Measurements from ENCODE around the gene MYBPC3.

Gene MYBPC3

DNA sequence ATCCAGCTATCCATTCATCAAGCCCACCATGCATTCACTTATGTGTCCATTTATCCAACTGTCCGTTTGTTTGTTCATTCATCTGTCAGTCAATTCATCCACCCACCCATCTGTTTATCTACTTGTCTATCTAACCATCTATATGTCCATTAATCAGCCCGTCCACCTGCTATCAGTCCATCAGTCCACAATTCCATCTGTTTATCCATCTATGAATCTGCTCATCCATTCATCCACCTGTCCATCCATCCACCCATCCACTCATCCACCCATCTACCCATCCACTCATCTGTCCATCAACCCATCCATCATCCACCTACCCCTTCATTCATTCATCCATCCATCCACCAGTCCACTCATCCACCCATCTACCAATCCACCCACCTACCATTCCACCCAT lies 26.8 kb upstream of the MYBPC3 start:
- no peak overlapping the region for H3K4me2 ChIP-seq (ENCODE audit: low read length, poor library complexity, severe bottlenecking)
- H4K8ac ChIP-seq (ENCODE audit: low read length), result no peak overlapping the region
- H3K27me3 ChIP-seq (ENCODE audit: control insufficient read depth in 1 of 2, insufficient read depth in 1 of 2, low read length in 2 of 2), result peaks cover 4 to 7% of the 10 kb centered on the region in 2 experiments
- peaks cover 20% of the 10 kb centered on the region for H3K4me1 ChIP-seq (ENCODE audit: control insufficient read depth, insufficient read depth, low read depth, low read length)
- no peak overlapping the region for H3K27ac ChIP-seq (ENCODE audit: low read length, poor library complexity, severe bottlenecking)
- H3K18ac ChIP-seq (ENCODE audit: low read depth in 1 of 2, low read length in 2 of 2), result no peak overlapping the region
- DNase-seq, result no peak
- no peaks in the 10 kb centered on the region for H3K9me3 ChIP-seq (ENCODE audit: control insufficient read depth, low read length)
- H4K91ac ChIP-seq (ENCODE audit: low read length), result no peak overlapping the region
- H2BK12ac ChIP-seq (ENCODE audit: low read length in 2 of 2), result no peak overlapping the region
- no peak overlapping the region for H3K9ac ChIP-seq (ENCODE audit: low read length)
- no peak overlapping the region for H3K14ac ChIP-seq (ENCODE audit: low read length in 2 of 2)
- H2AFZ ChIP-seq (ENCODE audit: low read depth, low read length), result no peak overlapping the region
- no peak overlapping the region for H3K23ac ChIP-seq (ENCODE audit: low read length in 2 of 2)
- WGBS, result 76% methylated on average over 2 of the region's 2 CpGs
- no peak overlapping the region for H2BK15ac ChIP-seq (ENCODE audit: low read depth, poor library complexity, severe bottlenecking)
- H2BK120ac ChIP-seq (ENCODE audit: low read depth, low read length), result no peak overlapping the region
- no peak overlapping the region for H3K4me3 ChIP-seq (ENCODE audit: insufficient read depth in 1 of 2, low read depth in 1 of 2, low read length in 2 of 2)
- H3K36me3 ChIP-seq (ENCODE audit: control insufficient read depth in 1 of 2, insufficient read depth in 2 of 2, low read depth in 1 of 2, low read length in 2 of 2), result no peaks in the 10 kb centered on the region
- H2BK5ac ChIP-seq (ENCODE audit: low read depth, low read length, poor library complexity, severe bottlenecking), result no peak overlapping the region
- H3K4ac ChIP-seq (ENCODE audit: low read depth in 1 of 2, low read length in 2 of 2), result no peak overlapping the region
- no peak overlapping the region for H2AK5ac ChIP-seq (ENCODE audit: low read length, severe bottlenecking)
- no peaks in the 10 kb centered on the region for H3K79me1 ChIP-seq (replicated peaks; ENCODE audit: low read length, poor library complexity, severe bottlenecking)

DNA sequence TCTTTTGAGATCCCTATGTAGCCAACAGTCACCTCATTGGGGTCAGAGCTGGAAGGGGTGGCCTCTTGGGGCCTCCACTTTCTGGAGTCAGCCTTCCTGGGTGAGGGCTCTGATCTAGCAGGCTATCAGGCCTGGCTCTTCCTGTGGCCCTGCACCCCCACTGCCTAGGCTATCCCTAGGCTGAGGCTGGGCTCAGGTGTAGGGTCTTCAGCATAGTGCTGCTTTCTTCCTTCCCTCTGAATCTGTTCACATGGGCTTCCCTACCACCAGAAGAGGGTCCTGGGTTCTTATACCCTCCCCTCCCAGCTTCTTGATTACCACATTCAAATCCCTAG lies 26.3 kb upstream of the MYBPC3 start:
- no peak overlapping the region for H2BK5ac ChIP-seq (ENCODE audit: low read depth, low read length, poor library complexity, severe bottlenecking)
- H3K9ac ChIP-seq (ENCODE audit: low read length), result no peak overlapping the region
- no peaks in the 10 kb centered on the region for H3K9me3 ChIP-seq (ENCODE audit: control insufficient read depth, low read length)
- no peaks in the 10 kb centered on the region for H3K36me3 ChIP-seq (ENCODE audit: control insufficient read depth in 1 of 2, insufficient read depth in 2 of 2, low read depth in 1 of 2, low read length in 2 of 2)
- no peak overlapping the region for H3K4me3 ChIP-seq (ENCODE audit: insufficient read depth in 1 of 2, low read depth in 1 of 2, low read length in 2 of 2)
- H3K14ac ChIP-seq (ENCODE audit: low read length in 2 of 2), result no peak overlapping the region
- no peak overlapping the region for H2BK120ac ChIP-seq (ENCODE audit: low read depth, low read length)
- no peak overlapping the region for H2AK5ac ChIP-seq (ENCODE audit: low read length, severe bottlenecking)
- no peak overlapping the region for H2AFZ ChIP-seq (ENCODE audit: low read depth, low read length)
- H3K4me2 ChIP-seq (ENCODE audit: low read length, poor library complexity, severe bottlenecking), result no peak overlapping the region
- no peak overlapping the region for H3K4ac ChIP-seq (ENCODE audit: low read depth in 1 of 2, low read length in 2 of 2)
- no peak overlapping the region for H4K91ac ChIP-seq (ENCODE audit: low read length)
- no peak overlapping the region for H3K18ac ChIP-seq (ENCODE audit: low read depth in 1 of 2, low read length in 2 of 2)
- peaks cover 21% of the 10 kb centered on the region for H3K4me1 ChIP-seq (ENCODE audit: control insufficient read depth, insufficient read depth, low read depth, low read length)
- no peak overlapping the region for H2BK12ac ChIP-seq (ENCODE audit: low read length in 2 of 2)
- peaks cover 4 to 7% of the 10 kb centered on the region in 2 experiments for H3K27me3 ChIP-seq (ENCODE audit: control insufficient read depth in 1 of 2, insufficient read depth in 1 of 2, low read length in 2 of 2)
- H2BK15ac ChIP-seq (ENCODE audit: low read depth, poor library complexity, severe bottlenecking), result no peak overlapping the region
- no peaks in the 10 kb centered on the region for H3K79me1 ChIP-seq (replicated peaks; ENCODE audit: low read length, poor library complexity, severe bottlenecking)
- no peak overlapping the region for H4K8ac ChIP-seq (ENCODE audit: low read length)
- no peak for DNase-seq
- H3K23ac ChIP-seq (ENCODE audit: low read length in 2 of 2), result no peak overlapping the region
- no peak overlapping the region for H3K27ac ChIP-seq (ENCODE audit: low read length, poor library complexity, severe bottlenecking)

DNA sequence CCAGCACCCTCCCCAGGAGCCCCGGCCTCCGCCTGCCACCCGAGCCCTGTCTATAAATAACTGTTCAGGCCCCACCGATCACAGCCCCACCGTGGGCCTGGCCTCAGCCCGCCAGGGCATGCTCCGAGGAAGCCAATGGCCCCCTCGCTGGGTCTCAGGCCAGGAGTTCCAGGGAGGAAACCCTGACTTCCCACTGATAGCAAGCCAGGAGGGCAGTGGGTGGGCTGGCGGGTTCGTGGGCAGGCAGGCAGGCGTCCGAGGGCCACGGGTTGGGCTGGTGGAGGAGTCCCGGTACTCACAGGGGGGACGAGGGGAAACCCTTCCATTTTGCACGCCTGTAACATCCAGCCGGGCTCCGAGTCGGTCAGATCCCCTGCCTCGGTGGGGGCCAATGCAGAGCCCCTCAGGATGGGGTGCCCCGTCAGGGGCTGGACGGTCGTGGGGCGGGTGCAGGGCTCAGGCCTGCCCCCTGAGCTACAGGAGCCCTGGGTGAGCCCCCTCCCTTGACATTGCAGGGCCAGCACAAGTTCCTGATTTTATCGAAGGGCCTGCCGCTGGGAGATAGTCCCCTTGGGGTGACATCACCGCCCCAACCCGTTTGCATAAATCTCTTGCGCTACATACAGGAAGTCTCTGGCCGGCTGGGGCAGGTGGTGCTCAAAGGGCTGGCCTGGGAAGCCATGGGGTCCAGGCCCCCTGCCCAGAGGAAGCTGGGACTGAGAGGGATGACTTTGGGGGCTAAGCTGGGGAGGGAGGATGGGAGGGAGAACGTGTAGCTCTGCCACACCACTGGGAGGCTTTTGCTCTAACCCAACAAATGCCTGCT lies 25.7 kb upstream of the MYBPC3 start, which contains the start of gene SPI1:
SPI1 (minus strand) TSS at position 538 of the 826 bp plus-strand sequence; CDS start at position 344, 194 bp downstream.
- Histone ChIP-seq H4K91ac (ENCODE audit: low read length) (no peak within 1 kb of the TSS), H3K4ac (ENCODE audit: low read depth in 1 of 2, low read length in 2 of 2) (no peak within 1 kb of the TSS), H3K79me1 (replicated peaks; ENCODE audit: low read length, poor library complexity, severe bottlenecking) (no peaks in the 10 kb centered on the region), H3K18ac (ENCODE audit: low read depth in 1 of 2, low read length in 2 of 2) (no peak within 1 kb of the TSS), H2BK120ac (ENCODE audit: low read depth, low read length) (no peak within 1 kb of the TSS), H3K4me3 (ENCODE audit: insufficient read depth in 1 of 2, low read depth in 1 of 2, low read length in 2 of 2) (no peak within 1 kb of the TSS), H3K27me3 (ENCODE audit: control insufficient read depth in 1 of 2, insufficient read depth in 1 of 2, low read length in 2 of 2) (peaks cover 4 to 7% of the 10 kb centered on the region in 2 experiments), H3K4me1 (ENCODE audit: control insufficient read depth, insufficient read depth, low read depth, low read length) (peaks cover 21% of the 10 kb centered on the region), H3K27ac (ENCODE audit: low read length, poor library complexity, severe bottlenecking) (no peak within 1 kb of the TSS), H4K8ac (ENCODE audit: low read length) (no peak within 1 kb of the TSS), H2BK12ac (ENCODE audit: low read length in 2 of 2) (no peak within 1 kb of the TSS), H2AK5ac (ENCODE audit: low read length, severe bottlenecking) (no peak within 1 kb of the TSS), H3K14ac (ENCODE audit: low read length in 2 of 2) (no peak within 1 kb of the TSS), H3K9me3 (ENCODE audit: control insufficient read depth, low read length) (no peaks in the 10 kb centered on the region), H2AFZ (ENCODE audit: low read depth, low read length) (no peak within 1 kb of the TSS), H2BK15ac (ENCODE audit: low read depth, poor library complexity, severe bottlenecking) (no peak within 1 kb of the TSS), H2BK5ac (ENCODE audit: low read depth, low read length, poor library complexity, severe bottlenecking) (no peak within 1 kb of the TSS), H3K23ac (ENCODE audit: low read length in 2 of 2) (no peak within 1 kb of the TSS), H3K36me3 (ENCODE audit: control insufficient read depth in 1 of 2, insufficient read depth in 2 of 2, low read depth in 1 of 2, low read length in 2 of 2) (no peaks in the 10 kb centered on the region), H3K4me2 (ENCODE audit: low read length, poor library complexity, severe bottlenecking) (no peak within 1 kb of the TSS), H3K9ac (ENCODE audit: low read length) (no peak within 1 kb of the TSS)
- 82% methylated on average over 31 of the region's 31 CpGs for WGBS
- no peak for DNase-seq

DNA sequence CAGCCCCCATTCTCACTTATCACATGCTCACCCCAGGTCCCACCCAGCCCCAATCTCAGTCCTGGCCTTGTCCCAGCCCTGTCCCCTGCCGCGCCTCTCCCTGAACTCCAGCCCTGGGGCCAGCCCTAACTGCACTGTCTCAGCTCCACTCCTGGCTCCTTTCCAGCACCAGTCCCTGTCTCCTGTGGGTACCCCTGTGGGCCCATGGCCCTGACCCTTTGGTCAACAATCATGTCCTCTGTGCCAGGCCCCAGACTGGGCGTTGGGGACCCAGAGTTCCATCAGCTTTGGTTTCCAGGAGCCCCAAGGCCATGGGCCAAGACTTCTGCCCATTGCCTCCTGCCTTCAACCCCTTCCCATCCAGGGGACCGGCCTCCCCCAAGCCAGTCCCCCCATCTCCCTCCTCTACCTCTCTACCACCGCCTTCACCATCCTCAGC lies 25.1 kb upstream of the MYBPC3 start:
- Histone ChIP-seq H3K14ac (ENCODE audit: low read length in 2 of 2) (no peak overlapping the region), H2BK120ac (ENCODE audit: low read depth, low read length) (no peak overlapping the region), H3K18ac (ENCODE audit: low read depth in 1 of 2, low read length in 2 of 2) (no peak overlapping the region), H3K9ac (ENCODE audit: low read length) (no peak overlapping the region), H2BK5ac (ENCODE audit: low read depth, low read length, poor library complexity, severe bottlenecking) (no peak overlapping the region), H3K27ac (ENCODE audit: low read length, poor library complexity, severe bottlenecking) (no peak overlapping the region), H3K4me2 (ENCODE audit: low read length, poor library complexity, severe bottlenecking) (no peak overlapping the region), H3K36me3 (ENCODE audit: control insufficient read depth in 1 of 2, insufficient read depth in 2 of 2, low read depth in 1 of 2, low read length in 2 of 2) (no peaks in the 10 kb centered on the region), H3K23ac (ENCODE audit: low read length in 2 of 2) (no peak overlapping the region), H2BK15ac (ENCODE audit: low read depth, poor library complexity, severe bottlenecking) (no peak overlapping the region), H4K91ac (ENCODE audit: low read length) (no peak overlapping the region), H3K27me3 (ENCODE audit: control insufficient read depth in 1 of 2, insufficient read depth in 1 of 2, low read length in 2 of 2) (peaks cover 3 to 7% of the 10 kb centered on the region in 2 experiments), H3K4ac (ENCODE audit: low read depth in 1 of 2, low read length in 2 of 2) (no peak overlapping the region), H3K4me3 (ENCODE audit: insufficient read depth in 1 of 2, low read depth in 1 of 2, low read length in 2 of 2) (no peak overlapping the region), H2AK5ac (ENCODE audit: low read length, severe bottlenecking) (no peak overlapping the region), H4K8ac (ENCODE audit: low read length) (no peak overlapping the region), H3K4me1 (ENCODE audit: control insufficient read depth, insufficient read depth, low read depth, low read length) (peaks cover 21% of the 10 kb centered on the region), H3K9me3 (ENCODE audit: control insufficient read depth, low read length) (no peaks in the 10 kb centered on the region), H2AFZ (ENCODE audit: low read depth, low read length) (no peak overlapping the region), H3K79me1 (replicated peaks; ENCODE audit: low read length, poor library complexity, severe bottlenecking) (no peaks in the 10 kb centered on the region), H2BK12ac (ENCODE audit: low read length in 2 of 2) (no peak overlapping the region)
- WGBS, result 91% methylated on average over 5 of the region's 5 CpGs
- no peak for DNase-seq
